Thoracic aorta endothelial cell (primary cell): Measurements from ENCODE around the gene NXT2. TPM values are rescaled to one million over a fixed set of nuclear protein-coding genes. Genes with fewer than 3 reads are reported as not detected.

Experiments used
- total RNA-seq: library from RNA; depleted of rRNA; stranded (reverse); fragments of >200 nt; gene quantifications from 2 replicates; pipeline ENCODE4 v1.2.3, GENCODE V29; 2012

Gene NXT2
- 7.3 and 11.3 TPM in 2 replicates for total RNA-seq

GRCh38 chrX:109536439-109537323, at the start of gene NXT2:
Gene NXT2, plus strand, starts transcription at chrX:109536844. Its CDS starts 163 bp downstream, at chrX:109537007.

Other genes starting within 250 kb of the NXT2 start
- under 0.01 TPM in 1 of 2 replicates, not detected in the other for gene GUCY2F, start 54.8 kb upstream of the NXT2 start, total RNA-seq
- 0.27 and 0.36 TPM in 2 replicates for gene KCNE5, start 88.3 kb downstream of the NXT2 start, total RNA-seq
- gene ACSL4, start 196.4 kb downstream of the NXT2 start, total RNA-seq, result 176 and 206 TPM in 2 replicates